SK-N-SH (cell line): Measurements from ENCODE around the gene COLEC11. TPM values are rescaled to one million over a fixed set of nuclear protein-coding genes. Genes with fewer than 3 reads are reported as not detected.

Experiments used
- CTCF ChIA-PET: fragments of 300-600, 350-600 bp; formaldehyde crosslinking; extraction: SDS; loops from one replicate; lab custom pipeline; 2021; lab: Yijun Ruan, JAX
- POLR2A ChIA-PET: fragments of 350-600 bp; sonication (Branson Sonifier 250); formaldehyde crosslinking; extraction: SDS; loops from one replicate; lab custom pipeline; 2020; ENCODE audit warnings: antibody characterized with exemption, inconsistent platforms; lab: Yijun Ruan, JAX
- DNase-seq: peaks from one replicate; pipeline ENCODE4 v3.0.0; 2012
- H2AFZ ChIP-seq: fragments of 200-600 bp; sonication (generic); 2 replicates; pipeline ENCODE4 v1.8.1; 2016; ENCODE audit warnings: antibody characterized with exemption, mild to moderate bottlenecking, low read depth
- H3F3A ChIP-seq: fragments of 200-600 bp; sonication (generic); replicated peaks from 2 replicates; pipeline ENCODE3; 2016; ENCODE audit warnings: antibody characterized with exemption, mild to moderate bottlenecking; ENCODE audit not compliant: insufficient read depth
- H3K27ac ChIP-seq, 2 experiments: fragments of 200-500 bp in 1 of 2; fragments of 200-600 bp in 1 of 2; sonication (Bioruptor generic) in 1 of 2; sonication (generic), shearing (Covaris generic) in 1 of 2; 2 replicates each; pipeline versions ENCODE4 v1.5.1 to v1.6.1; 2014 to 2016; ENCODE audit warnings: low read depth in 2 of 2, inconsistent platforms in 1 of 2, low read length in 1 of 2, mild to moderate bottlenecking in 1 of 2, mixed read lengths in 1 of 2
- H3K27me3 ChIP-seq: fragments of 200-600 bp; sonication (generic), shearing (Covaris generic); 2 replicates; pipeline ENCODE4 v1.6.1; 2016; ENCODE audit warnings: mixed run types; ENCODE audit not compliant: insufficient read depth
- H3K36me3 ChIP-seq, 2 experiments: fragments of 200-500 bp in 1 of 2; fragments of 200-600 bp in 1 of 2; sonication (Bioruptor generic) in 1 of 2; sonication (generic) in 1 of 2; replicated peaks in 1 of 2; 2 replicates each; pipeline versions ENCODE3 to v1.5.1; 2014 to 2016; ENCODE audit warnings: low read length in 1 of 2, mild to moderate bottlenecking in 1 of 2; ENCODE audit not compliant: insufficient read depth in 2 of 2, control insufficient read depth in 1 of 2
- H3K4me1 ChIP-seq, 2 experiments: fragments of 200-500 bp in 1 of 2; fragments of 200-600 bp in 1 of 2; sonication (Bioruptor generic) in 1 of 2; sonication (generic), shearing (Covaris generic) in 1 of 2; 2 replicates each; pipeline versions ENCODE4 v1.5.1 to v1.6.1; 2014 to 2016; ENCODE audit warnings: low read depth in 1 of 2, low read length in 1 of 2, mixed run types in 1 of 2; ENCODE audit not compliant: insufficient read depth in 2 of 2, control insufficient read depth in 1 of 2
- H3K4me2 ChIP-seq: fragments of 200-600 bp; sonication (generic), shearing (Covaris generic); 2 replicates; pipeline ENCODE4 v1.6.1; 2017; ENCODE audit warnings: mixed run types
- H3K4me3 ChIP-seq, 2 experiments: fragments of 200-500 bp in 1 of 2; fragments of 200-600 bp in 1 of 2; sonication (Bioruptor generic) in 1 of 2; sonication (generic), shearing (Covaris generic) in 1 of 2; 2 replicates each; pipeline versions ENCODE4 v1.5.1 to v1.8.1; 2014 to 2016; ENCODE audit warnings: low read depth in 2 of 2, inconsistent platforms in 1 of 2, low read length in 1 of 2, mild to moderate bottlenecking in 1 of 2, mixed read lengths in 1 of 2, moderate library complexity in 1 of 2
- H3K79me2 ChIP-seq: fragments of 200-600 bp; sonication (generic); 2 replicates; pipeline ENCODE4 v1.8.1; 2017; ENCODE audit warnings: mild to moderate bottlenecking; ENCODE audit not compliant: insufficient read depth
- H3K9ac ChIP-seq: fragments of 200-600 bp; sonication (generic); 2 replicates; pipeline ENCODE4 v1.6.1; 2017; ENCODE audit warnings: mixed run types
- H3K9me2 ChIP-seq: fragments of 200-600 bp; sonication (generic); 2 replicates; pipeline ENCODE4 v1.6.1; 2017; ENCODE audit warnings: mixed run types
- H3K9me3 ChIP-seq: fragments of 200-600 bp; sonication (generic); 2 replicates; pipeline ENCODE4 v1.6.1; 2017; ENCODE audit warnings: mixed run types, mild to moderate bottlenecking, moderate library complexity
- H4K20me1 ChIP-seq: fragments of 200-600 bp; sonication (generic); 2 replicates; pipeline ENCODE4 v1.6.1; 2017; ENCODE audit warnings: mild to moderate bottlenecking, mixed run types; ENCODE audit not compliant: insufficient read depth
- EP300 ChIP-seq, 2 experiments: IDR thresholded peaks; 2 replicates each; pipeline versions ENCODE4 v1.4.0 to v1.6.1; 2012; ENCODE audit warnings: borderline replicate concordance in 1 of 2, low read depth in 1 of 2, low read length in 1 of 2
- EZH2phosphoT487 ChIP-seq: fragments of 200-600 bp; sonication (generic); IDR thresholded peaks from 2 replicates; pipeline ENCODE4 v1.6.1; 2017; ENCODE audit warnings: low read depth, mixed run types, mild to moderate bottlenecking, antibody characterized with exemption, moderate library complexity, borderline replicate concordance
- FOSL2 ChIP-seq: IDR thresholded peaks from 2 replicates; pipeline ENCODE4 v1.4.0; 2012; ENCODE audit warnings: low read depth, mild to moderate bottlenecking, moderate library complexity, borderline replicate concordance
- FOXJ3 ChIP-seq: sonication (generic); formaldehyde crosslinking; IDR thresholded peaks from 2 replicates; pipeline ENCODE4 v1.5.1; 2020; ENCODE audit warnings: mild to moderate bottlenecking, missing genetic modification reagents
- GABPA ChIP-seq: IDR thresholded peaks from 2 replicates; pipeline ENCODE4 v1.4.0; 2012; ENCODE audit warnings: low read depth, mild to moderate bottlenecking
- GATA2 ChIP-seq: sonication (generic); formaldehyde crosslinking; IDR thresholded peaks from 2 replicates; pipeline ENCODE4 v1.5.0; 2020; ENCODE audit warnings: mild to moderate bottlenecking, missing genetic modification reagents
- JUND ChIP-seq: IDR thresholded peaks from 2 replicates; pipeline ENCODE4 v1.4.0; 2012
- MXI1 ChIP-seq: IDR thresholded peaks from 2 replicates; pipeline ENCODE4 v1.6.1; 2012; ENCODE audit warnings: mild to moderate bottlenecking, low read depth, low read length, improper control_type of control experiment
- NFIC ChIP-seq: IDR thresholded peaks from 2 replicates; pipeline ENCODE4 v1.4.0; 2012; ENCODE audit warnings: borderline replicate concordance
- NRF1 ChIP-seq: IDR thresholded peaks from 2 replicates; pipeline ENCODE4 v1.6.1; 2012; ENCODE audit warnings: low read depth, mild to moderate bottlenecking, low read length
- POLR2AphosphoS5 ChIP-seq: IDR thresholded peaks from 2 replicates; pipeline ENCODE4 v1.6.1; 2012; ENCODE audit warnings: low read depth, low read length
- RFX5 ChIP-seq: IDR thresholded peaks from 2 replicates; pipeline ENCODE4 v1.6.1; 2012; ENCODE audit warnings: mild to moderate bottlenecking, improper control_type of control experiment, low read length
- RXRA ChIP-seq: IDR thresholded peaks from 2 replicates; pipeline ENCODE4 v1.4.0; 2012; ENCODE audit warnings: low read depth, mild to moderate bottlenecking, borderline replicate concordance
- SIN3A ChIP-seq: IDR thresholded peaks from 2 replicates; pipeline ENCODE4 v1.6.1; 2012; ENCODE audit warnings: low read depth, mild to moderate bottlenecking, low read length, moderate library complexity, borderline replicate concordance
- TAF1 ChIP-seq: IDR thresholded peaks from 2 replicates; pipeline ENCODE4 v1.6.1; 2012; ENCODE audit warnings: low read depth, mild to moderate bottlenecking, low read length, moderate library complexity, borderline replicate concordance
- USF2 ChIP-seq: fragments of 150-350 bp; IDR thresholded peaks from 2 replicates; pipeline ENCODE4 v1.6.1; 2017; ENCODE audit warnings: antibody characterized with exemption, low read length, low read depth, borderline replicate concordance
- YY1 ChIP-seq: IDR thresholded peaks from 2 replicates; pipeline ENCODE4 v1.4.0; 2012; ENCODE audit warnings: low read depth, mild to moderate bottlenecking
- WGBS: methylation state at CpG from one replicate; pipeline ENCODE4 v1.1.6; 2017; ENCODE audit warnings: low lambda C conversion rate; 5-methylcytosine and 5-hydroxymethylcytosine counted together
- polyA plus RNA-seq, 3 experiments: library from polyadenylated mRNA; depleted of rRNA; stranded (reverse); fragments of >200 nt; gene quantifications; 2 replicates each; pipeline ENCODE4 v1.2.3, GENCODE V29; 2012
- TF ChIP-seq, protein P1 (sequence below): IDR thresholded peaks from 2 replicates; pipeline ENCODE4 v1.6.1; 2012; ENCODE audit warnings: mild to moderate bottlenecking, low read depth, low read length, moderate library complexity
- TF ChIP-seq, protein P2 (sequence below): IDR thresholded peaks from 2 replicates; pipeline ENCODE4 v1.4.0; 2012; ENCODE audit warnings: low read depth
- TF ChIP-seq, protein P3 (sequence below): IDR thresholded peaks from 2 replicates; pipeline ENCODE4 v1.4.0; 2012; ENCODE audit warnings: low read depth, borderline replicate concordance

The COLEC11 gene
- polyA plus RNA-seq, 1 of the 3 experiments (the other 2 are of a cell fraction), result 8.7 TPM

DNA sequence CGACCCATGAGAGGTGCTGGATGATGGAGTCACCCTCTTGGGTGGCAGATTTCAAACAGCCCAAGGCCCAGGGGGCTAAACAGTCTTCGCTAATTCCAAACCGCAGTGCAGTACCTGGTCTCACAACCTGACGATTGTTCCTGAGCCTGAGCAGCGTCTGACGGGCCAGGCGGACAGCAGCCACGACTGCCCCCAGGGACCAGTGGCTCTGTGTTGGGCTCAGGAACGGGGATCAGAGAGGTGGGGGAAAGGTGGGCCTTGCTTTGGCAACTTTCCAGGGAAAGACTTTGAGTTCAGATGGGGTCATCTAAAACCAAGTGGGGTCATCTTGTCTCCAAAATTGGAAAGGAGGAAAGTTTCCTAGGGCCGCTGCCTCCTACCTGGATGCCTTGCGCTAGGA, 492 bp downstream of the COLEC11 start:
- WGBS, result 80% methylated on average over 11 of the region's 11 CpGs

DNA sequence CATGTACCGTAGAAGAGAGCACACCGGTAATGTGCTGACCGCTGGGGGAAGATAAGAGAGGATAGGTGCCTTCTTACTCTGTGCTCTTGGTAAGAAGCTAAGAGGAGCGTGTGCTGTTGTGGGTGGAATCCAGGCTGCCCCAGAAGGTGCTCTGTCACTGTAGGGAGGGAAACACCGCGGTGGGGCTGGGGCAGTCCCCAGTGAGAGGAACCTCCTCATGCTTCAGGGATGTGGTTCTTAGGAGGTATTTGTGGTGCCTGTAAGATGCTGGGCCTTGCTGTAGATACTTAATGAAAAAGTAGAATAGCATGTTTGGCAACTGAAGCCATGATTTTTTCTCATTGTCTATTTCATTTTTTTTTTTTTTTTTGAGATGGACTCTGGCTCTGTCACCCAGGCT, 1.1 kb downstream of the COLEC11 start:
- no peaks in the 10 kb centered on the region for H4K20me1 ChIP-seq
- no peaks in the 10 kb centered on the region for H3K79me2 ChIP-seq
- WGBS, result 93% methylated on average over 6 of the region's 6 CpGs
- H3K36me3 ChIP-seq, result no peaks in the 10 kb centered on the region
- ChIA-PET CTCF (interaction anchor here (1.0 to 5.1 kb wide), 6 partner anchors 8 to 55 kb away, joined by 4 to 43 read pairs (median 15); no protein-coding TSS in a partner anchor), POLR2A (interaction anchor here (0.9 to 4.0 kb wide), 6 partner anchors 9 to 55 kb away, joined by 3 to 52 read pairs (median 10); partner anchors contain the start of gene RNASEH1)
- peaks cover 4% of the 10 kb centered on the region for H3F3A ChIP-seq
- no peak overlapping the region for H3K9ac ChIP-seq
- H3K27ac ChIP-seq, result peak overlapping the region in 1 of 2 experiments; percentile 99; a peak in 2 of 4 replicates
- no peaks in the 10 kb centered on the region for H3K9me2 ChIP-seq
- H3K4me3 ChIP-seq, result peak overlapping the region in 1 of 2 experiments; percentile 38; a peak in 2 of 4 replicates
- H3K9me3 ChIP-seq, result no peaks in the 10 kb centered on the region
- DNase-seq, result peak; percentile 55
- H3K4me2 ChIP-seq, result no peak overlapping the region
- H3K27me3 ChIP-seq, result no peaks in the 10 kb centered on the region
- no peak overlapping the region for H2AFZ ChIP-seq
- H3K4me1 ChIP-seq, result peaks cover 0 to 39% of the 10 kb centered on the region in 2 experiments; a peak in 2 of 4 replicates
- TF ChIP-seq RFX5, result no peak
- TF ChIP-seq RXRA, result no peak
- no peak for TF ChIP-seq TAF1
- TF ChIP-seq MXI1, result no peak
- no peak for TF ChIP-seq NRF1
- TF ChIP-seq FOSL2, result no peak
- TF ChIP-seq, protein P1, sequence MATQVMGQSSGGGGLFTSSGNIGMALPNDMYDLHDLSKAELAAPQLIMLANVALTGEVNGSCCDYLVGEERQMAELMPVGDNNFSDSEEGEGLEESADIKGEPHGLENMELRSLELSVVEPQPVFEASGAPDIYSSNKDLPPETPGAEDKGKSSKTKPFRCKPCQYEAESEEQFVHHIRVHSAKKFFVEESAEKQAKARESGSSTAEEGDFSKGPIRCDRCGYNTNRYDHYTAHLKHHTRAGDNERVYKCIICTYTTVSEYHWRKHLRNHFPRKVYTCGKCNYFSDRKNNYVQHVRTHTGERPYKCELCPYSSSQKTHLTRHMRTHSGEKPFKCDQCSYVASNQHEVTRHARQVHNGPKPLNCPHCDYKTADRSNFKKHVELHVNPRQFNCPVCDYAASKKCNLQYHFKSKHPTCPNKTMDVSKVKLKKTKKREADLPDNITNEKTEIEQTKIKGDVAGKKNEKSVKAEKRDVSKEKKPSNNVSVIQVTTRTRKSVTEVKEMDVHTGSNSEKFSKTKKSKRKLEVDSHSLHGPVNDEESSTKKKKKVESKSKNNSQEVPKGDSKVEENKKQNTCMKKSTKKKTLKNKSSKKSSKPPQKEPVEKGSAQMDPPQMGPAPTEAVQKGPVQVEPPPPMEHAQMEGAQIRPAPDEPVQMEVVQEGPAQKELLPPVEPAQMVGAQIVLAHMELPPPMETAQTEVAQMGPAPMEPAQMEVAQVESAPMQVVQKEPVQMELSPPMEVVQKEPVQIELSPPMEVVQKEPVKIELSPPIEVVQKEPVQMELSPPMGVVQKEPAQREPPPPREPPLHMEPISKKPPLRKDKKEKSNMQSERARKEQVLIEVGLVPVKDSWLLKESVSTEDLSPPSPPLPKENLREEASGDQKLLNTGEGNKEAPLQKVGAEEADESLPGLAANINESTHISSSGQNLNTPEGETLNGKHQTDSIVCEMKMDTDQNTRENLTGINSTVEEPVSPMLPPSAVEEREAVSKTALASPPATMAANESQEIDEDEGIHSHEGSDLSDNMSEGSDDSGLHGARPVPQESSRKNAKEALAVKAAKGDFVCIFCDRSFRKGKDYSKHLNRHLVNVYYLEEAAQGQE, result no peak
- TF ChIP-seq GABPA, result no peak
- TF ChIP-seq, protein P2, sequence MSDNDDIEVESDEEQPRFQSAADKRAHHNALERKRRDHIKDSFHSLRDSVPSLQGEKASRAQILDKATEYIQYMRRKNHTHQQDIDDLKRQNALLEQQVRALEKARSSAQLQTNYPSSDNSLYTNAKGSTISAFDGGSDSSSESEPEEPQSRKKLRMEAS, result no peak
- TF ChIP-seq USF2, result no peak
- TF ChIP-seq, protein P3, sequence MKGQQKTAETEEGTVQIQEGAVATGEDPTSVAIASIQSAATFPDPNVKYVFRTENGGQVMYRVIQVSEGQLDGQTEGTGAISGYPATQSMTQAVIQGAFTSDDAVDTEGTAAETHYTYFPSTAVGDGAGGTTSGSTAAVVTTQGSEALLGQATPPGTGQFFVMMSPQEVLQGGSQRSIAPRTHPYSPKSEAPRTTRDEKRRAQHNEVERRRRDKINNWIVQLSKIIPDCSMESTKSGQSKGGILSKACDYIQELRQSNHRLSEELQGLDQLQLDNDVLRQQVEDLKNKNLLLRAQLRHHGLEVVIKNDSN, result no peak
- TF ChIP-seq EZH2phosphoT487, result no peak
- TF ChIP-seq SIN3A, result no peak

More for the DNA sequence above, 492 bp downstream of the COLEC11 start:
- no peaks in the 10 kb centered on the region for H3K9me3 ChIP-seq
- H3K9ac ChIP-seq, result no peak overlapping the region
- peak overlapping the region; percentile 62; the same call in 1 of the 2 replicates for H3K4me2 ChIP-seq
- peak overlapping the region; percentile 30 to 38; a peak in 3 of 4 replicates for H3K4me3 ChIP-seq
- H3K27me3 ChIP-seq, result no peaks in the 10 kb centered on the region
- ChIA-PET POLR2A (interaction anchor here (0.5 to 4.0 kb wide), 12 partner anchors 10 to 1535 kb away, joined by 3 to 52 read pairs (median 6); partner anchors contain the start of gene RNASEH1), CTCF (interaction anchor here (0.6 to 5.1 kb wide), 12 partner anchors 7 to 615 kb away, joined by 3 to 43 read pairs (median 5); no protein-coding TSS in a partner anchor)
- no peaks in the 10 kb centered on the region for H3K36me3 ChIP-seq
- TF ChIP-seq SIN3A, result no peak
- TF ChIP-seq NFIC, result no peak
- no peak for TF ChIP-seq TAF1
- TF ChIP-seq, protein P2, result no peak
- no peak for TF ChIP-seq FOSL2
- no peak for TF ChIP-seq EZH2phosphoT487
- no peak for TF ChIP-seq RXRA
- no peak for TF ChIP-seq FOXJ3
- TF ChIP-seq GATA2 (CRISPR knock-in tag), result no peak
- no peak for TF ChIP-seq EP300 (IDR thresholded peaks at IDR 0.05; ENCODE audit: borderline replicate concordance in 1 of 2, low read depth in 1 of 2, low read length in 1 of 2)
- TF ChIP-seq YY1, result no peak
- TF ChIP-seq NRF1, result no peak
- no peak for TF ChIP-seq POLR2AphosphoS5
- no peak for TF ChIP-seq JUND
- TF ChIP-seq GABPA, result no peak
- H3F3A ChIP-seq, result peaks cover 4% of the 10 kb centered on the region
- H4K20me1 ChIP-seq, result no peaks in the 10 kb centered on the region
- DNase-seq, result peak; percentile 78
- peak overlapping the region in 1 of 2 experiments; percentile 99; a peak in 3 of 4 replicates for H3K27ac ChIP-seq
- H3K9me2 ChIP-seq, result no peaks in the 10 kb centered on the region
- peak overlapping the region; percentile 44; the same call in 1 of the 2 replicates for H2AFZ ChIP-seq
- peaks cover 0 to 39% of the 10 kb centered on the region in 2 experiments; a peak in 2 of 4 replicates for H3K4me1 ChIP-seq
- no peaks in the 10 kb centered on the region for H3K79me2 ChIP-seq
